Endothelial cell of umbilical vein (primary cell): ENCODE data around the gene MLYCD. TPM values are rescaled to one million over a fixed set of nuclear protein-coding genes. Genes with fewer than 3 reads are reported as not detected.

Source experiments
- BruUV-seq: library from RNA; stranded (reverse); fragments of 400-500 nt; replicated peaks from 2 replicates; lab custom pipeline; 2021; lab: Mats Ljungman, UMichigan
- CTCF ChIA-PET: fragments of 300-600, 350-600 bp; sonication (Branson Sonifier 250); formaldehyde crosslinking; loops from one replicate; lab custom pipeline; 2021; ENCODE audit warnings: antibody characterized with exemption, inconsistent platforms; lab: Charles Lee
- POLR2A ChIA-PET: fragments of 300-600, 350-600 bp; sonication (Branson Sonifier 250); formaldehyde crosslinking; loops from one replicate; lab custom pipeline; 2021; ENCODE audit warnings: antibody characterized with exemption, inconsistent platforms; lab: Charles Lee
- DNase-seq: peaks from one replicate; pipeline ENCODE4 v3.0.0-alpha.2; 2011; ENCODE audit warnings: low read depth, low spot score
- FAIRE-seq: peaks from 2 replicates; lab custom pipeline; 2011; peaks lifted over from hg19 to GRCh38; lab: Jason Lieb, UNC
- H2AFZ ChIP-seq: 2 replicates; pipeline ENCODE4 v1.6.0; 2012; ENCODE audit warnings: low read depth, low read length, control low read depth, inconsistent platforms
- H3K27ac ChIP-seq: 2 replicates; pipeline ENCODE4 v1.5.1; 2011; ENCODE audit warnings: low read depth, mild to moderate bottlenecking, control low read depth, low read length, moderate library complexity; ENCODE audit not compliant: insufficient read depth
- H3K27me3 ChIP-seq, 2 experiments: 2 replicates each; pipeline versions ENCODE4 v1.6.0 to v1.6.1; 2011; ENCODE audit warnings: low read length in 2 of 2, mixed read lengths in 1 of 2; ENCODE audit not compliant: control insufficient read depth in 2 of 2, insufficient read depth in 2 of 2
- H3K36me3 ChIP-seq, 2 experiments: 2 replicates in 1 of 2; 3 replicates in 1 of 2; pipeline ENCODE4 v1.5.1; 2011; ENCODE audit warnings: low read length in 2 of 2, mild to moderate bottlenecking in 1 of 2, moderate library complexity in 1 of 2; ENCODE audit not compliant: control insufficient read depth in 2 of 2, insufficient read depth in 2 of 2; ENCODE audit errors: extremely low read depth in 1 of 2
- H3K4me1 ChIP-seq: 3 replicates; pipeline ENCODE4 v1.5.1; 2011; ENCODE audit warnings: mild to moderate bottlenecking, low read length; ENCODE audit not compliant: control insufficient read depth, insufficient read depth; ENCODE audit errors: extremely low read depth
- H3K4me2 ChIP-seq: 2 replicates; pipeline ENCODE4 v1.6.1; 2011; ENCODE audit warnings: low read length, control low read depth, mixed read lengths; ENCODE audit not compliant: insufficient read depth
- H3K4me3 ChIP-seq, 3 experiments: fragments of 200-600 bp in 1 of 3; sonication (generic), shearing (Covaris generic) in 1 of 3; replicated peaks in 1 of 3; 2 replicates each; pipeline ENCODE4 v1.5.1; 2011 to 2016; ENCODE audit warnings: control low read depth in 3 of 3, low read length in 3 of 3, mild to moderate bottlenecking in 2 of 3, inconsistent platforms in 1 of 3, low read depth in 1 of 3, moderate library complexity in 1 of 3; ENCODE audit not compliant: insufficient read depth in 1 of 3
- H3K79me2 ChIP-seq: 2 replicates; pipeline ENCODE4 v1.6.0; 2012; ENCODE audit warnings: low read length, inconsistent platforms; ENCODE audit not compliant: control insufficient read depth, insufficient read depth
- H3K9ac ChIP-seq: replicated peaks from 2 replicates; pipeline ENCODE3; 2011; ENCODE audit warnings: low read length, control low read depth; ENCODE audit not compliant: insufficient read depth; ENCODE audit errors: extremely low read depth
- H3K9me1 ChIP-seq: replicated peaks from 3 replicates; pipeline ENCODE4 v1.6.0; 2011; ENCODE audit warnings: mild to moderate bottlenecking, low read length; ENCODE audit not compliant: control insufficient read depth, insufficient read depth; ENCODE audit errors: extremely low read depth
- H3K9me3 ChIP-seq: replicated peaks from 2 replicates; pipeline ENCODE4 v1.5.1; 2012; ENCODE audit warnings: low read length, inconsistent platforms; ENCODE audit not compliant: control insufficient read depth, insufficient read depth
- H4K20me1 ChIP-seq: replicated peaks from 2 replicates; pipeline ENCODE3; 2011; ENCODE audit warnings: mild to moderate bottlenecking, low read length; ENCODE audit not compliant: control insufficient read depth, insufficient read depth; ENCODE audit errors: extremely low read depth
- CTCF ChIP-seq, 2 donors: IDR thresholded peaks; 1 replicate in 1 of 2; 2 replicates in 1 of 2; pipeline ENCODE4 v1.5.1; 2011; ENCODE audit warnings: low read length in 2 of 2, mild to moderate bottlenecking in 2 of 2, moderate library complexity in 2 of 2, control low read depth in 1 of 2, inconsistent platforms in 1 of 2, low read depth in 1 of 2; ENCODE audit not compliant: insufficient read depth in 1 of 2; ENCODE audit errors: extremely low read depth in 1 of 2
- EZH2 ChIP-seq: IDR thresholded peaks from 2 replicates; pipeline ENCODE4 v1.6.1; 2012; ENCODE audit warnings: borderline replicate concordance, low read depth, mild to moderate bottlenecking, moderate library complexity, low read length, inconsistent platforms; ENCODE audit not compliant: severe bottlenecking
- FOS ChIP-seq: IDR thresholded peaks from 2 replicates; pipeline ENCODE4 v1.6.1; 2011; ENCODE audit warnings: mild to moderate bottlenecking, low read length, moderate library complexity, borderline replicate concordance; ENCODE audit not compliant: insufficient read depth
- JUN ChIP-seq: IDR thresholded peaks from 2 replicates; pipeline ENCODE4 v1.6.1; 2011; ENCODE audit warnings: borderline replicate concordance, low read depth; ENCODE audit not compliant: insufficient read length, insufficient read depth
- MAX ChIP-seq: IDR thresholded peaks from 2 replicates; pipeline ENCODE4 v1.6.1; 2011; ENCODE audit not compliant: insufficient read depth, insufficient read length
- MYC ChIP-seq: IDR thresholded peaks from one replicate; pipeline ENCODE4 v1.6.1; 2011; ENCODE audit warnings: mild to moderate bottlenecking, low read depth, low read length
- POLR2A ChIP-seq: IDR thresholded peaks from 2 replicates; pipeline ENCODE4 v1.6.1; 2012; ENCODE audit warnings: low read depth, mild to moderate bottlenecking, control low read depth, low read length
- POLR2AphosphoS5 ChIP-seq: IDR thresholded peaks from 2 replicates; pipeline ENCODE4 v1.6.1; 2012; ENCODE audit warnings: low read depth, mild to moderate bottlenecking, control low read depth, low read length, moderate library complexity; ENCODE audit not compliant: insufficient read depth
- dilution Hi-C: fragments of 300-500 bp; cut with MboI; formaldehyde crosslinking; loops from one replicate; pipeline ENCODE4 v1.15.0; 2019; ENCODE audit warnings: low sequenced_read_pairs; ENCODE audit not compliant: extremely low pct_ligation_motif_present
- intact Hi-C: fragments of 100-400 bp; cut with micrococcal nuclease; formaldehyde crosslinking; loops from one replicate; pipeline ENCODE4 v1.10.0; 2022
- polyA plus RNA-seq, 4 experiments: library from polyadenylated mRNA; depleted of rRNA in 3 of 4; stranded (reverse) in 3 of 4; unstranded in 1 of 4; fragments of >200 nt; gene quantifications; 2 replicates each; pipeline versions ENCODE4 v1.2.1 to v1.2.3, GENCODE V29; 2011 to 2012; ENCODE audit warnings: missing spikeins in 1 of 4
- total RNA-seq: library from RNA; stranded (reverse); gene quantifications from 2 replicates; pipeline ENCODE4 v1.2.3, GENCODE V29; 2021

The MLYCD gene
- total and polyA plus RNA-seq, 2 donors (not counting 3 experiments of a cell fraction or from before 2014, with no cell fraction given): 2.0 to 3.4 TPM

GRCh38 chr16:83957296-83957855 lies 58.5 kb downstream of the MLYCD start:
- Histone ChIP-seq H4K20me1 (no peaks in the 10 kb centered on the region), H3K27me3 (no peaks in the 10 kb centered on the region), H3K36me3 (peaks cover 4 to 6% of the 10 kb centered on the region in 2 experiments), H3K9me3 (no peaks in the 10 kb centered on the region), H3K27ac (no peak overlapping the region), H3K4me1 (peaks cover 22% of the 10 kb centered on the region), H2AFZ (no peak overlapping the region), H3K9ac (no peak overlapping the region), H3K4me2 (no peak overlapping the region), H3K4me3 (no peak overlapping the region), H3K79me2 (peaks cover 4% of the 10 kb centered on the region), H3K9me1 (no peaks in the 10 kb centered on the region)
- no peak for DNase-seq
- POLR2A ChIA-PET: no interaction called here
- CTCF ChIA-PET: interaction anchor here (0.7 to 3.4 kb wide), 21 partner anchors 7 to 549 kb away, joined by 3 to 38 read pairs (median 5); partner anchors contain the start of gene TAF1C
- TF ChIP-seq FOS (no peak), MYC (no peak), MAX (no peak), CTCF (IDR thresholded peaks at IDR 0.05; ENCODE audit: extremely low read depth in 1 of 2, insufficient read depth in 1 of 2, low read depth in 1 of 2, low read length in 2 of 2) (no peak), POLR2A (no peak), POLR2AphosphoS5 (no peak), JUN (no peak), EZH2 (no peak)
- dilution Hi-C loops: no loop called here
- intact Hi-C loops: loop anchor here (2.0 to 10.0 kb wide), 4 partner anchors 85 to 549 kb away; partner anchors contain the start of gene SLC38A8
- BruUV-seq: no TSS peak
- no peak for FAIRE-seq
